Skeletal muscle satellite cell (primary cell): ENCODE results near the gene PPFIA2.

ENCODE experiments used
- H3K27me3 ChIP-seq: 2 replicates; pipeline ENCODE4 v1.7.0; 2013; ENCODE audit warnings: low read length; ENCODE audit not compliant: control insufficient read depth, insufficient read depth
- H3K36me3 ChIP-seq: 2 replicates; pipeline ENCODE4 v1.7.0; 2013; ENCODE audit warnings: mild to moderate bottlenecking, control low read depth, low read length; ENCODE audit not compliant: insufficient read depth
- H3K4me1 ChIP-seq: 2 replicates; pipeline ENCODE4 v1.7.0; 2013; ENCODE audit warnings: low read length; ENCODE audit not compliant: control insufficient read depth, insufficient read depth
- H3K4me2 ChIP-seq: 2 replicates; pipeline ENCODE4 v1.7.0; 2013; ENCODE audit warnings: mild to moderate bottlenecking, low read length
- H3K4me3 ChIP-seq: 2 replicates; pipeline ENCODE4 v1.7.0; 2013; ENCODE audit warnings: low read length
- H3K9ac ChIP-seq: 2 replicates; pipeline ENCODE4 v1.7.0; 2013; ENCODE audit warnings: mild to moderate bottlenecking, low read depth, low read length, moderate library complexity
- H3K9me3 ChIP-seq: replicated peaks from 2 replicates; pipeline ENCODE4 v1.7.0; 2013; ENCODE audit warnings: mild to moderate bottlenecking, control low read depth, low read length

Gene PPFIA2

DNA sequence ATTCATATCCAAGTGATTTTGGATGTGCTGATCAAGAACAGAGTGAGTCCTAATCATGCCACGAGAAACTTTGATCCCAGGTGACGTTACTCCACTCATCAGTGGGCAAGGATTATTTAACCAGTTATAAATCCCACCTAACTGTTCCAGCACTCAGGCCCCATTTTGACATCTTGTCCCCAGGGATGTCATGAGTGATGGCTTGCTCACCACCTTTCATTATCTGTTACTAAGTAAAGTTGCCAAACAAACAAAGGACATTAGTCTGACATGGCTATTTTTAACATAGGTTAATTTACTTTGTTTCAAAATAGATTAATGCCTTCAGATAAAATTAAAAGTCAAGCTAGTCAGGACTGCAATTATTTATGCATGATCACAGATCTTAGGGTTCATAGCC lies 425.3 kb downstream of the PPFIA2 start:
- Histone ChIP-seq H3K27me3 (no peaks in the 10 kb centered on the region), H3K36me3 (no peaks in the 10 kb centered on the region), H3K9ac (no peak overlapping the region), H3K4me2 (no peak overlapping the region), H3K4me1 (no peaks in the 10 kb centered on the region), H3K4me3 (no peak overlapping the region), H3K9me3 (no peaks in the 10 kb centered on the region)

DNA sequence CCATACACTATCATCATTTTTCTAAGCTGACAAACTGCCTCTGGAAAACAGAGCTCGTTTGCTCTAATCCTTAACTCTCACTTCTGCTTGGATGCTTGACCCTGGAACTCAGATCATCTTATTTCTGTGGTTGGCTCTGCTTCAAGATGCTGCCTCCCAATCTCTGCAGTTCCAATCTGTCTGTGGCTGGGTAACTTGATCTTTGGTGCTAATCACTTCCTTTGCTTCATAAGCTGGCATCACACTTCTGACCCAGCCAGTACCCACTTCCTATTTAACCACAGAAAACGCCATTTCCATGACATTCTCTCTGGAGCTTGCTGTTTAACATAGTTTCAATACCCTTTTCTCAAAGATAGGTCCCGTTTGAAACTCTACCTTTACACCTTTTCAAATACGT lies 427.1 kb downstream of the PPFIA2 start:
- H3K9me3 ChIP-seq: no peaks in the 10 kb centered on the region
- no peaks in the 10 kb centered on the region for H3K27me3 ChIP-seq
- H3K4me2 ChIP-seq: no peak overlapping the region
- H3K9ac ChIP-seq: no peak overlapping the region
- H3K36me3 ChIP-seq: no peaks in the 10 kb centered on the region
- H3K4me1 ChIP-seq: no peaks in the 10 kb centered on the region
- no peak overlapping the region for H3K4me3 ChIP-seq

GRCh38 chr12:81330480-81330879 lies 428.7 kb downstream of the PPFIA2 start:
- H3K36me3 ChIP-seq: no peaks in the 10 kb centered on the region
- H3K4me2 ChIP-seq: no peak overlapping the region
- H3K4me1 ChIP-seq: no peaks in the 10 kb centered on the region
- no peak overlapping the region for H3K9ac ChIP-seq
- no peak overlapping the region for H3K4me3 ChIP-seq
- H3K27me3 ChIP-seq: no peaks in the 10 kb centered on the region
- H3K9me3 ChIP-seq: no peaks in the 10 kb centered on the region

DNA sequence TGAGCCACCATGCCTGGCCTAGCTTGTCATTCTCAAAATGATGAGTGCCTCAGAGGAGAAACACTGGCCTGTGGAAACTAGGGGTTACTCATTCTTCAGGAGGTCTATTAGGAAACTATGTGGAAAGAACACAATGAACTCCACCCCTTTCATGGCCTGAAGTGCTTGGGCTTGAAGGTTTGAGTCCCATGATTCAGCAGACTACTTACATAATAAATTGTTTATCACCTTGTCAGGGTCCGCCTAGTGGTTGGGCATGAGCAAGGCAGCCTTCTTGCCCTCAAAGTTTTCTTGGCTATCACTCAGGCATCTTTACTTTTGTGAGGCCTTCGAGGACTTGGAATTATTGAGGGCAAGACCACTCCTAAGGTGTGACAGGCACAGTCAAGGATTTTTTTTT lies 430.1 kb downstream of the PPFIA2 start:
- Histone ChIP-seq H3K4me3 (no peak overlapping the region), H3K9me3 (no peaks in the 10 kb centered on the region), H3K36me3 (no peaks in the 10 kb centered on the region), H3K4me2 (no peak overlapping the region), H3K4me1 (no peaks in the 10 kb centered on the region), H3K27me3 (no peaks in the 10 kb centered on the region), H3K9ac (no peak overlapping the region)

GRCh38 chr12:81327425-81327824 lies 431.7 kb downstream of the PPFIA2 start:
- Histone ChIP-seq H3K4me1 (no peaks in the 10 kb centered on the region), H3K27me3 (no peaks in the 10 kb centered on the region), H3K9ac (no peak overlapping the region), H3K4me2 (no peak overlapping the region), H3K4me3 (no peak overlapping the region), H3K9me3 (no peaks in the 10 kb centered on the region), H3K36me3 (no peaks in the 10 kb centered on the region)

GRCh38 chr12:81325086-81325485 lies 434.1 kb downstream of the PPFIA2 start:
- no peak overlapping the region for H3K4me2 ChIP-seq
- no peaks in the 10 kb centered on the region for H3K4me1 ChIP-seq
- H3K9ac ChIP-seq: no peak overlapping the region
- no peaks in the 10 kb centered on the region for H3K36me3 ChIP-seq
- no peak overlapping the region for H3K4me3 ChIP-seq
- no peaks in the 10 kb centered on the region for H3K27me3 ChIP-seq
- H3K9me3 ChIP-seq: no peaks in the 10 kb centered on the region

DNA sequence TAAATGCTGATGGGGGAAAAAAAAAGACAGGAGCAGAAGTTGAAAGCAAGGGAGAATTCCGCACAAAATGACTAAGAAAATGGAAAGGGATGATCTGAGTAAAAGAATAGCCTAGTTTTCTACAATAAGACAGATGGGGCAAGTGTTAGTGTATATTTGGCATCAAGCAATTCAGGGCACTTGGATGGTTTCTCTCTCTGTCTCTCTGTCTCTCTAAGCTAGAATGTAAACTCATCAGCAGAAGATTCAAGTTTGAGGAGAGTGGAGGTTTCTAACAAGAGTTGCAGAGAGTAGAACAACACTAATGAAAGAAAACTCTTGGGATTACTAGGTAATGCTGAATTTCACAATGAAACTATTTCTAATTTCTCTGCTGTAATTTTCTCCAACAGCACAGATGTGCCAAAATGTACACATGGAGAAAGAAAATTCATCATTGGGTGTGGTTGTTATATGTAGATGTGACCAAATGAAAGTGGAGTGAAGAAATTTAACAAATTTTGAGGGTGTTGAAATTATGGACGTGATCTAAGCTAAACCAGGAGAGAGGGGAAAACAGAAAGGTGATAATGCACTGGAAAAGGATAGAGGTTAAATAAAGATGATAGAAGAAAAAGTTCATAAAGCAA lies 444.1 kb downstream of the PPFIA2 start:
- no peak overlapping the region for H3K4me2 ChIP-seq
- no peak overlapping the region for H3K4me3 ChIP-seq
- no peaks in the 10 kb centered on the region for H3K4me1 ChIP-seq
- H3K27me3 ChIP-seq: no peaks in the 10 kb centered on the region
- no peaks in the 10 kb centered on the region for H3K36me3 ChIP-seq
- H3K9me3 ChIP-seq: no peaks in the 10 kb centered on the region
- H3K9ac ChIP-seq: no peak overlapping the region

GRCh38 chr12:81303935-81304334 lies 455.2 kb downstream of the PPFIA2 start:
- Histone ChIP-seq H3K9ac (no peak overlapping the region), H3K4me3 (no peak overlapping the region), H3K4me2 (no peak overlapping the region), H3K4me1 (no peaks in the 10 kb centered on the region), H3K36me3 (no peaks in the 10 kb centered on the region), H3K27me3 (no peaks in the 10 kb centered on the region), H3K9me3 (no peaks in the 10 kb centered on the region)

- Histone ChIP-seq H3K4me1 (peaks cover 7% of the 10 kb centered on the region), H3K4me3 (no peak overlapping the region), H3K27me3 (no peaks in the 10 kb centered on the region), H3K9ac (no peak overlapping the region), H3K4me2 (no peak overlapping the region), H3K9me3 (no peaks in the 10 kb centered on the region), H3K36me3 (no peaks in the 10 kb centered on the region)
Measured at GRCh38 chr12:81300454-81300853, 458.7 kb downstream of the PPFIA2 start.

GRCh38 chr12:81297601-81298000 lies 461.5 kb downstream of the PPFIA2 start:
- no peaks in the 10 kb centered on the region for H3K36me3 ChIP-seq
- H3K4me2 ChIP-seq: no peak overlapping the region
- H3K27me3 ChIP-seq: no peaks in the 10 kb centered on the region
- peaks cover 7% of the 10 kb centered on the region for H3K4me1 ChIP-seq
- no peak overlapping the region for H3K4me3 ChIP-seq
- no peak overlapping the region for H3K9ac ChIP-seq
- H3K9me3 ChIP-seq: no peaks in the 10 kb centered on the region

DNA sequence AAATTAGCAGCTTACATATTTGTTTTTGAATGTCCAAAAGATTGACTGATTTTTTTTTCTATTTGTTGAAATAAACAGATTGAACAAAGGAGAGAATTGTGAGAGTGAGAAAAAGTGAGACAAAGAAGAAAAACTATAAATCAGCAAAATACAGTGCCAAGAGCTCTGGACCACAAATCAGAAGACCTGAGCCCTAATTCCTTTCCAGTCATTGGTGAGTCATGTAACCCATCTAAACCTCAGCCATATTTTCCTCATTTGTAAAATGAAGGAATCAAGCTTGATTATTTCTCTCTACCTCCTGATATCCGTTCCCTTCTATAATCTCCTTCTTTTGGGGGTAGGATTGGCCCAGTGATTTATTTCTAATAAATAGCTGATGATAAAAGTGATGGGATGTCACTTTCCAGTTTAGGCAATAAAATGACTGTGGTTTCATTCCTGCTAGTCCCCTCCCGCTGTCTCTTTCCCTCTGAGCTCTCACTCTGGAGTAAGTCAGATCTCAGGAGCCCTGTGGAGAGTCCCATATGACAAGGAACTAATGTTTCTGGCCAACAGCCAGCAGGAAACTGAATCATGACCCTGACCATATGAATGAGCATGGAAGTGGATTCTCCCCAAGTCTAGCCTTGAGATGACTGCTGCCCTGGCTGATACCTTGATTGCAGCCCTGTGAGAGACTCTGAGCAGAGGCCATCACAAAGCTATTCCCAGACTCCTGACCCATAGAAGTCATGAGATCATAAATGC lies 462.4 kb downstream of the PPFIA2 start:
- H3K4me3 ChIP-seq: no peak overlapping the region
- no peaks in the 10 kb centered on the region for H3K9me3 ChIP-seq
- no peak overlapping the region for H3K4me2 ChIP-seq
- H3K4me1 ChIP-seq: peaks cover 7% of the 10 kb centered on the region
- H3K27me3 ChIP-seq: no peaks in the 10 kb centered on the region
- no peak overlapping the region for H3K9ac ChIP-seq
- H3K36me3 ChIP-seq: no peaks in the 10 kb centered on the region

DNA sequence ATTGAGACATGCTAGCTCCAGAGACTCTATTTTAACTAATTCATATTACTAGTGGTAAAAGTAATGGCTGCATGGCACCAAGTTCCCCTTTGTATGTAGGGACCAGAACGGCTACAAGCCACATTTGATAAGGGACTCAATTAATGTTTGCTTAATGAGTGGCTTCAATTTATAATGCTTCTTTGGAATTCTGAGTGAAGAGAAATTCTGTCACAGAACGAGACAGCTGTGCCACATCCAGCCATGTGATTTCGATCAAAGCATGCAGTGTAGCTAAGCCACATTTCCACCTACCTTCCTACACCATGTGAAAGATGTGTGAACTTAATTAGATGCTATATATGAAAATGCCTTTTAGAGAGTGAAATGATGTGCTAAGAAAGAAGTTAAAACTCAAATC lies 463.9 kb downstream of the PPFIA2 start:
- H3K9ac ChIP-seq: no peak overlapping the region
- no peak overlapping the region for H3K4me3 ChIP-seq
- no peaks in the 10 kb centered on the region for H3K36me3 ChIP-seq
- no peaks in the 10 kb centered on the region for H3K9me3 ChIP-seq
- peaks cover 7% of the 10 kb centered on the region for H3K4me1 ChIP-seq
- H3K4me2 ChIP-seq: no peak overlapping the region
- no peaks in the 10 kb centered on the region for H3K27me3 ChIP-seq
